ENCODE measurements around the gene SMIM32. TPM values are rescaled to one million over a fixed set of nuclear protein-coding genes. Genes with fewer than 3 reads are reported as not detected.

Gene SMIM32
- total RNA-seq, 1 experiment from 2014 or later: 0.31 TPM

DNA sequence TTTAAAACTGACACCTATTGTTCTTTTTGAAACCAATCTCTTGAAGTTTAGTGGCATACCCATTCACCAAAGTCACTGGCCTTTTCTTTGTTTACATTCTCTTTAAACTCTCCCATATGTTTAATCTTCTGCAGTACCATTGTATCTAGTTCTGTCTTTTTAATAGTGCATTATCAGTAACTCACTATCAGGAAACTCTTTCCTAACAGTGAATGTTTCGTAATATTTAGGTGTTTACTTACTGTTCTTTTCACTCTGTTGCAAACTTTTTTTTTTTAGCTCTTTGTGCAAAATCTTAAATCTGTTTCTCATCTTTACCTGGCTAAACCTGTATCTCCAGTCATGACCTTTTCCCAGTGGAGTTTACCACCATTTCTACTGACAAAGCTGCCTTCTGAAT is 43.1 kb downstream of the SMIM32 start:
- Histone ChIP-seq H3K4me1 (ENCODE audit: control insufficient read depth, insufficient read depth, low read length) (peaks cover 8% of the 10 kb centered on the region; the same call in 1 of the 2 replicates), H3K27me3 (ENCODE audit: control insufficient read depth, insufficient read depth, low read length) (no peaks in the 10 kb centered on the region), H3K36me3 (ENCODE audit: control insufficient read depth, insufficient read depth, low read length) (peaks cover 5% of the 10 kb centered on the region; the same call in 1 of the 2 replicates), H3K4me3 (ENCODE audit: low read depth in 2 of 2, low read length in 2 of 2) (no peak overlapping the region), H3K9me3 (ENCODE audit: control insufficient read depth, insufficient read depth, low read depth, low read length) (no peaks in the 10 kb centered on the region), H3K27ac (ENCODE audit: low read length) (no peak overlapping the region)
- CTCF ChIA-PET: no interaction called here
- TF ChIP-seq POLR2AphosphoS5 (IDR thresholded peaks at IDR 0.05; ENCODE audit: low read depth, low read length): no peak
- BruUV-seq (replicated peaks): no TSS peak
- in situ Hi-C loops (cut with HindIII; ENCODE audit: low pct_unique_long_range_greater_than_20kb, low sequenced_read_pairs): no loop called here
- POLR2A ChIA-PET: no interaction called here
- no peak for DNase-seq (ENCODE audit: low read depth, low spot score)
- intact Hi-C loops (cut with micrococcal nuclease; ENCODE audit: unreplicated experiment): no loop called here
- ATAC-seq: no peak

DNA sequence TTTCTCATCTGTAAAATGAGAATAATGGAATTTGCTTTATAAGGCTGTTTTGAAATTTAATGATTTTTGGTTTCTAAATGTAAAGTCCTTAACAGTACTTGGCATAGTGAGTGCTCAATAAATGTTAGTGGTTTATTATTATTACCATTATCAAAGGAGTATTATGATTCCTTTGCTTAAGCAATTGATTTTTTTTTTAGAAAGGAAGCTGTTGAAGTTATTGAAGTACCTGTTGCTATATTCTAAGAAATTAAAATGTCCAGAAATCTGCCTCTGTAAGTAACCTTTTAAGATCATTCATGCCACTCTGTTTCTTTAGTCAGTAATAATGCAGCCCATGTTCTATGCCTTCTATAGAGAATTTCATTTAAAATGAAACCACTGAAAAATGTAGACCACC is 45.3 kb downstream of the SMIM32 start:
- peaks cover 2% of the 10 kb centered on the region; the same call in 1 of the 2 replicates for H3K36me3 ChIP-seq (ENCODE audit: control insufficient read depth, insufficient read depth, low read length)
- DNase-seq (ENCODE audit: low read depth, low spot score) (no peak), ATAC-seq (no peak)
- no peak overlapping the region for H3K4me3 ChIP-seq (ENCODE audit: low read depth in 2 of 2, low read length in 2 of 2)
- H3K9me3 ChIP-seq (ENCODE audit: control insufficient read depth, insufficient read depth, low read depth, low read length): no peaks in the 10 kb centered on the region
- in situ Hi-C loops (cut with HindIII; ENCODE audit: low pct_unique_long_range_greater_than_20kb, low sequenced_read_pairs) (no loop called here), intact Hi-C loops (cut with micrococcal nuclease; ENCODE audit: unreplicated experiment) (no loop called here)
- no peak for TF ChIP-seq TCF7L2 (IDR thresholded peaks at IDR 0.05; ENCODE audit: low read depth, low read length)
- no peak for TF ChIP-seq SIN3A (IDR thresholded peaks at IDR 0.05; ENCODE audit: borderline replicate concordance, insufficient read depth, low read depth, low read length)
- TF ChIP-seq, protein P1, sequence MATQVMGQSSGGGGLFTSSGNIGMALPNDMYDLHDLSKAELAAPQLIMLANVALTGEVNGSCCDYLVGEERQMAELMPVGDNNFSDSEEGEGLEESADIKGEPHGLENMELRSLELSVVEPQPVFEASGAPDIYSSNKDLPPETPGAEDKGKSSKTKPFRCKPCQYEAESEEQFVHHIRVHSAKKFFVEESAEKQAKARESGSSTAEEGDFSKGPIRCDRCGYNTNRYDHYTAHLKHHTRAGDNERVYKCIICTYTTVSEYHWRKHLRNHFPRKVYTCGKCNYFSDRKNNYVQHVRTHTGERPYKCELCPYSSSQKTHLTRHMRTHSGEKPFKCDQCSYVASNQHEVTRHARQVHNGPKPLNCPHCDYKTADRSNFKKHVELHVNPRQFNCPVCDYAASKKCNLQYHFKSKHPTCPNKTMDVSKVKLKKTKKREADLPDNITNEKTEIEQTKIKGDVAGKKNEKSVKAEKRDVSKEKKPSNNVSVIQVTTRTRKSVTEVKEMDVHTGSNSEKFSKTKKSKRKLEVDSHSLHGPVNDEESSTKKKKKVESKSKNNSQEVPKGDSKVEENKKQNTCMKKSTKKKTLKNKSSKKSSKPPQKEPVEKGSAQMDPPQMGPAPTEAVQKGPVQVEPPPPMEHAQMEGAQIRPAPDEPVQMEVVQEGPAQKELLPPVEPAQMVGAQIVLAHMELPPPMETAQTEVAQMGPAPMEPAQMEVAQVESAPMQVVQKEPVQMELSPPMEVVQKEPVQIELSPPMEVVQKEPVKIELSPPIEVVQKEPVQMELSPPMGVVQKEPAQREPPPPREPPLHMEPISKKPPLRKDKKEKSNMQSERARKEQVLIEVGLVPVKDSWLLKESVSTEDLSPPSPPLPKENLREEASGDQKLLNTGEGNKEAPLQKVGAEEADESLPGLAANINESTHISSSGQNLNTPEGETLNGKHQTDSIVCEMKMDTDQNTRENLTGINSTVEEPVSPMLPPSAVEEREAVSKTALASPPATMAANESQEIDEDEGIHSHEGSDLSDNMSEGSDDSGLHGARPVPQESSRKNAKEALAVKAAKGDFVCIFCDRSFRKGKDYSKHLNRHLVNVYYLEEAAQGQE (IDR thresholded peaks at IDR 0.05; ENCODE audit: insufficient read depth in 1 of 2, low read depth in 2 of 2, low read length in 1 of 2): no peak
- ChIA-PET POLR2A (no interaction called here), CTCF (no interaction called here)
- BruUV-seq (replicated peaks): no TSS peak
- H3K4me1 ChIP-seq (ENCODE audit: control insufficient read depth, insufficient read depth, low read length): peaks cover 16% of the 10 kb centered on the region
- no peak overlapping the region for H3K27ac ChIP-seq (ENCODE audit: low read length)
- no peaks in the 10 kb centered on the region for H3K27me3 ChIP-seq (ENCODE audit: control insufficient read depth, insufficient read depth, low read length)

DNA sequence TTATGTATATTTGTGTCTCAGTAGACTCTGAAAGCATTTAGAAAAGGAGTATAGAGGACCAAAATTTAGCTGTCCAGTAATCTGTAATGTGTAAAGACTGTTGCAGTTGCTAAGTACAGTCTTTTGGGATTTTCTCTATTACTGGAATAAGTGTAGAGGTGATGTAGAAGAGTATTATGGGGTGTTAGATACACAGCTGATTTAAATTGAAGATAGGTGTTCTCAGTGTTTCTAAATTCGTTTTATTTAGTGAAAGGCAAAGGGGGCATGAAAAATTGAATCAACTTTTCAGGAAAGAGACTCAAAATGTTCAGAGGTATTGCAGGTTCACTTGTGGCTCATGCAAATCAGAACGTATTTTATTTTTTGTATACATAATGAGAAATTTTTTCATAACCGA is 46.8 kb downstream of the SMIM32 start:
- in situ Hi-C loops (cut with HindIII; ENCODE audit: low pct_unique_long_range_greater_than_20kb, low sequenced_read_pairs): no loop called here
- DNase-seq (ENCODE audit: low read depth, low spot score) (no peak), ATAC-seq (no peak)
- Histone ChIP-seq H3K27me3 (ENCODE audit: control insufficient read depth, insufficient read depth, low read length) (no peaks in the 10 kb centered on the region), H3K4me1 (ENCODE audit: control insufficient read depth, insufficient read depth, low read length) (peaks cover 20% of the 10 kb centered on the region), H3K9me3 (ENCODE audit: control insufficient read depth, insufficient read depth, low read depth, low read length) (no peaks in the 10 kb centered on the region), H3K27ac (ENCODE audit: low read length) (no peak overlapping the region), H3K4me3 (ENCODE audit: low read depth in 2 of 2, low read length in 2 of 2) (no peak overlapping the region), H3K36me3 (ENCODE audit: control insufficient read depth, insufficient read depth, low read length) (peaks cover 2% of the 10 kb centered on the region; the same call in 1 of the 2 replicates)
- no TSS peak for BruUV-seq (replicated peaks)
- intact Hi-C loops (cut with micrococcal nuclease; ENCODE audit: unreplicated experiment): no loop called here
- CTCF ChIA-PET: no interaction called here
- TF ChIP-seq SIN3A (IDR thresholded peaks at IDR 0.05; ENCODE audit: borderline replicate concordance, insufficient read depth, low read depth, low read length) (no peak), TCF7L2 (IDR thresholded peaks at IDR 0.05; ENCODE audit: low read depth, low read length) (no peak), POLR2AphosphoS5 (IDR thresholded peaks at IDR 0.05; ENCODE audit: low read depth, low read length) (no peak)
- TF ChIP-seq, protein P2, sequence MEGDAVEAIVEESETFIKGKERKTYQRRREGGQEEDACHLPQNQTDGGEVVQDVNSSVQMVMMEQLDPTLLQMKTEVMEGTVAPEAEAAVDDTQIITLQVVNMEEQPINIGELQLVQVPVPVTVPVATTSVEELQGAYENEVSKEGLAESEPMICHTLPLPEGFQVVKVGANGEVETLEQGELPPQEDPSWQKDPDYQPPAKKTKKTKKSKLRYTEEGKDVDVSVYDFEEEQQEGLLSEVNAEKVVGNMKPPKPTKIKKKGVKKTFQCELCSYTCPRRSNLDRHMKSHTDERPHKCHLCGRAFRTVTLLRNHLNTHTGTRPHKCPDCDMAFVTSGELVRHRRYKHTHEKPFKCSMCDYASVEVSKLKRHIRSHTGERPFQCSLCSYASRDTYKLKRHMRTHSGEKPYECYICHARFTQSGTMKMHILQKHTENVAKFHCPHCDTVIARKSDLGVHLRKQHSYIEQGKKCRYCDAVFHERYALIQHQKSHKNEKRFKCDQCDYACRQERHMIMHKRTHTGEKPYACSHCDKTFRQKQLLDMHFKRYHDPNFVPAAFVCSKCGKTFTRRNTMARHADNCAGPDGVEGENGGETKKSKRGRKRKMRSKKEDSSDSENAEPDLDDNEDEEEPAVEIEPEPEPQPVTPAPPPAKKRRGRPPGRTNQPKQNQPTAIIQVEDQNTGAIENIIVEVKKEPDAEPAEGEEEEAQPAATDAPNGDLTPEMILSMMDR (IDR thresholded peaks at IDR 0.05): no peak
- TF ChIP-seq, protein P1 (IDR thresholded peaks at IDR 0.05; ENCODE audit: insufficient read depth in 1 of 2, low read depth in 2 of 2, low read length in 1 of 2): no peak
- POLR2A ChIA-PET: interaction anchor here (0.6 kb wide), 1 partner anchor 18 kb away, joined by 3 read pairs; no protein-coding TSS in a partner anchor

Measured in Panc1 (cell line).